ENCODE results near the gene NAP1L4.

DNA sequence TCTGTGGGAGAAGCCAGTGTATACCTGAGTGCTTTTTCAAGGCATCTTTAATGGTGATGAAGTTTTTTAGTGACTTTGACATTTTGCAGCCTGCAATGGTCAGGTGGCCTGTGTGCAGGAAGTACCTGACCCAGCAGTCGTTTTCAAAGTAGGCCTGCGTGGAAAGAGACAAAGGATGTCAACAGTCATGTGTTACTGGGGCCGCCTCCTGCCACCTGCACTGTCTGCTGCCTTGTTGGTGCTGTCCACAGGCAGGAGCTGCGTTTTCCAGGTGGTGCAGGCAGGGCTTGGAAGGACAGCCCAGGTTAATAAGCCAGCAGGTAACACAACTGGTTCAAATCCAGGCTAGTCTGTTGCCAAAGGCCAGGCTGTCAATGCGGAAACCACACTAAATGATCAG is 26.5 kb upstream of the NAP1L4 start:
- TF ChIP-seq, protein P1, sequence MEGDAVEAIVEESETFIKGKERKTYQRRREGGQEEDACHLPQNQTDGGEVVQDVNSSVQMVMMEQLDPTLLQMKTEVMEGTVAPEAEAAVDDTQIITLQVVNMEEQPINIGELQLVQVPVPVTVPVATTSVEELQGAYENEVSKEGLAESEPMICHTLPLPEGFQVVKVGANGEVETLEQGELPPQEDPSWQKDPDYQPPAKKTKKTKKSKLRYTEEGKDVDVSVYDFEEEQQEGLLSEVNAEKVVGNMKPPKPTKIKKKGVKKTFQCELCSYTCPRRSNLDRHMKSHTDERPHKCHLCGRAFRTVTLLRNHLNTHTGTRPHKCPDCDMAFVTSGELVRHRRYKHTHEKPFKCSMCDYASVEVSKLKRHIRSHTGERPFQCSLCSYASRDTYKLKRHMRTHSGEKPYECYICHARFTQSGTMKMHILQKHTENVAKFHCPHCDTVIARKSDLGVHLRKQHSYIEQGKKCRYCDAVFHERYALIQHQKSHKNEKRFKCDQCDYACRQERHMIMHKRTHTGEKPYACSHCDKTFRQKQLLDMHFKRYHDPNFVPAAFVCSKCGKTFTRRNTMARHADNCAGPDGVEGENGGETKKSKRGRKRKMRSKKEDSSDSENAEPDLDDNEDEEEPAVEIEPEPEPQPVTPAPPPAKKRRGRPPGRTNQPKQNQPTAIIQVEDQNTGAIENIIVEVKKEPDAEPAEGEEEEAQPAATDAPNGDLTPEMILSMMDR (IDR thresholded peaks at IDR 0.05; ENCODE audit: low read length) = no peak
- no peak for TF ChIP-seq EZH2 (IDR thresholded peaks at IDR 0.05; ENCODE audit: borderline replicate concordance, low read length)

All from OCI-LY1 (cell line).